Right atrium auricular region (tissue), 2 donors: ENCODE data around the gene NPHP4. TPM values are rescaled to one million over a fixed set of nuclear protein-coding genes. Genes with fewer than 3 reads are reported as not detected.
A peak's percentile ranks its signal among the peaks of the same experiment; 100 is the strongest.

Experiments used
- DNase-seq: peaks from one replicate; pipeline ENCODE4 v3.0.0-alpha.2; 2019; ENCODE audit warnings: low spot score
- H3K27ac ChIP-seq, 2 donors: fragments of 200-600 bp; sonication (generic); 1 replicate in 1 of 2; 2 replicates in 1 of 2; pipeline ENCODE4 v1.5.1; 2016 to 2019
- H3K27me3 ChIP-seq, 2 donors: fragments of 200-600 bp; sonication (generic); one replicate each; pipeline versions ENCODE4 v1.5.1 to v1.6.0; 2017 to 2019
- H3K36me3 ChIP-seq: fragments of 200-600 bp; sonication (generic); one replicate; pipeline ENCODE4 v1.5.1; 2016
- H3K4me1 ChIP-seq, 2 donors: fragments of 200-600 bp; sonication (generic); one replicate each; pipeline versions ENCODE4 v1.5.1 to v1.6.0; 2017 to 2019
- H3K4me3 ChIP-seq, 2 donors: fragments of 200-600 bp; sonication (generic); 1 replicate in 1 of 2; 2 replicates in 1 of 2; pipeline ENCODE4 v1.5.1; 2017 to 2019; ENCODE audit warnings: mild to moderate bottlenecking in 1 of 2, moderate library complexity in 1 of 2
- H3K9me3 ChIP-seq, 2 donors: fragments of 200-600 bp; sonication (generic); one replicate each; pipeline ENCODE4 v1.5.1; 2019
- CTCF ChIP-seq, 2 donors: fragments of 200-600 bp; sonication (generic); IDR thresholded peaks; one replicate each; pipeline ENCODE4 v1.5.1; 2019; ENCODE audit warnings: antibody characterized with exemption in 2 of 2
- total RNA-seq, 2 donors: library from RNA; depleted of rRNA; stranded (reverse); fragments of >200 nt; gene quantifications; one replicate each; pipeline ENCODE4 v1.1.0, GENCODE V29; 2016

Gene NPHP4
- total RNA-seq, 2 donors from 2014 or later, result 3.0 to 4.3 TPM

- no peak for TF ChIP-seq CTCF (IDR thresholded peaks at IDR 0.05)
- no peaks in the 10 kb centered on the region for H3K36me3 ChIP-seq
- H3K27me3 ChIP-seq, result no peaks in the 10 kb centered on the region
- no peaks in the 10 kb centered on the region for H3K9me3 ChIP-seq
- no peak overlapping the region for H3K4me3 ChIP-seq
- DNase-seq, result no peak
- H3K27ac ChIP-seq, result no peak overlapping the region
- H3K4me1 ChIP-seq, result peaks cover 0 to 6% of the 10 kb centered on the region in 2 donors
Measured at GRCh38 chr1:6038603-6039002, 46.4 kb upstream of the NPHP4 start.

GRCh38 chr1:6037338-6037762 is 45.1 kb upstream of the NPHP4 start:
- no peak for TF ChIP-seq CTCF (IDR thresholded peaks at IDR 0.05)
- Histone ChIP-seq H3K36me3 (no peaks in the 10 kb centered on the region), H3K4me1 (peaks cover 0 to 6% of the 10 kb centered on the region in 2 donors), H3K4me3 (no peak overlapping the region), H3K9me3 (no peaks in the 10 kb centered on the region), H3K27me3 (no peaks in the 10 kb centered on the region), H3K27ac (no peak overlapping the region)
- DNase-seq, result no peak

GRCh38 chr1:6035719-6036118 is 43.5 kb upstream of the NPHP4 start:
- Histone ChIP-seq H3K27me3 (no peaks in the 10 kb centered on the region), H3K4me3 (no peak overlapping the region), H3K27ac (no peak overlapping the region), H3K9me3 (no peaks in the 10 kb centered on the region), H3K4me1 (peaks cover 0 to 6% of the 10 kb centered on the region in 2 donors), H3K36me3 (no peaks in the 10 kb centered on the region)
- DNase-seq, result no peak
- TF ChIP-seq CTCF (IDR thresholded peaks at IDR 0.05), result no peak

GRCh38 chr1:6035303-6035702 is 43.1 kb upstream of the NPHP4 start:
- DNase-seq, result no peak
- TF ChIP-seq CTCF (IDR thresholded peaks at IDR 0.05), result no peak

GRCh38 chr1:6034750-6035096 is 42.5 kb upstream of the NPHP4 start:
- no peaks in the 10 kb centered on the region for H3K9me3 ChIP-seq
- no peak for TF ChIP-seq CTCF (IDR thresholded peaks at IDR 0.05)
- H3K36me3 ChIP-seq, result no peaks in the 10 kb centered on the region
- H3K27me3 ChIP-seq, result no peaks in the 10 kb centered on the region
- H3K27ac ChIP-seq, result no peak overlapping the region
- peaks cover 0 to 6% of the 10 kb centered on the region in 2 donors for H3K4me1 ChIP-seq
- no peak overlapping the region for H3K4me3 ChIP-seq
- DNase-seq, result no peak

More at GRCh38 chr1:6035303-6035702, 43.1 kb upstream of the NPHP4 start:
- Histone ChIP-seq H3K9me3 (no peaks in the 10 kb centered on the region), H3K27ac (no peak overlapping the region), H3K36me3 (no peaks in the 10 kb centered on the region), H3K4me3 (no peak overlapping the region), H3K4me1 (peaks cover 0 to 6% of the 10 kb centered on the region in 2 donors), H3K27me3 (no peaks in the 10 kb centered on the region)

GRCh38 chr1:6033986-6034749 is 41.9 kb upstream of the NPHP4 start:
- Histone ChIP-seq H3K4me1 (peaks cover 0 to 6% of the 10 kb centered on the region in 2 donors), H3K9me3 (no peaks in the 10 kb centered on the region), H3K27me3 (no peaks in the 10 kb centered on the region), H3K27ac (no peak overlapping the region), H3K36me3 (no peaks in the 10 kb centered on the region), H3K4me3 (no peak overlapping the region)
- peak; percentile 81 to 84 for TF ChIP-seq CTCF (IDR thresholded peaks at IDR 0.05)
- no peak for DNase-seq
